Measurements from ENCODE around the gene MTMR1.
A peak's percentile ranks its signal among the peaks of the same experiment; 100 is the strongest.

Gene MTMR1

DNA sequence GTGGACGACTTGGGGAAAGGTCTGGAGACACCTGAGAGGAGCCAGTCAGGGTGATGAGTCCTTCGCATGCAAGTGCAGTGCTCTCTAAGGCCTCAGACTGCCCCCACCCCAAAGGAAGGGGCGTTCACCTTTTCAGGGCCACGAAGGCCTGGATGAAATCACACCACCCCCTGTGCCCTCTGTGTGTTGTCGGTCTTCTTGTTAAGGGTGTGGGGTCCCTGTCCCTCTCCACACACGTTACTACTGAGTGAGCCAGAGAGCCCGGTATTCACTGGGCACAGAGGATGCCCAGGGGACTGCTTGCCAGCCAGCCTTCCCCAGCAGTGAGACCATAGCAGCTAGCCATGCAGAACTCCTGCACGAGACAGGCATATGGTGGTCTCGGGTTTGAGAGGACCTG, 72.0 kb downstream of the MTMR1 start:
- DNase-seq, result no peak

GRCh38 chrX:150765782-150766350, 72.7 kb downstream of the MTMR1 start:
- DNase-seq, result no peak

DNA sequence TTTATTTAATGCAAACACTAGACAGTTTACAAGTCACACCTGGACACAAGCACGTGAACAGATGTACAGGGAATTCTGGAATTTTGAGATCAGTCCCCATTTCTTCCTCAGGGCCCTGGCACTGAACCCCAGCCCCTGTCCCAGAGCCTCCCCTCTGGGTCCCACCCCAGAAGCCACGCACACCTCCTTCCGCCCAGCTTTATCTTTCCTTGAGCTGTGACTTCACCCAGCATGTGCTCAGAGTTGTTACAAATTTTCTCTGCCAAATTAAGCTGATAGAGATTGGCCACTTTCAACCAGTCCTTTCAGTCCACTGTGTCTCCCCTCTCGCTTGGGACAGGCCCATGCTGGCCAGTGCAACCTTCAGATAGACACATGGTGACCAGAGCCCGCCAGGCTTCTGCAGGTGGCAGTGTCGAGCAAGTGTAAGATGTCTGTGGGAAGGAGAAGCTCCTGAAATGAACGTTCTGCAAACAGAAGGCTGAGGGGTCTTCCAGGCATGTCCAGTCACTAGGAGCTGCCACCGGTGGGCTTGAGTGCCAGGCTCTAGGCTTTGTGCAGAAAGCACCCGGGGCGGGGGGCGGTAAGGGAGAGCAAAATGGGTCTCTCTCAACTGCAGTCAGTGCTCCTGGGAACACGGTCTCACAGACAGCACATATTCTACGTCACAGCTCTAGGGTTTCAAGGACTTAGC, 73.3 kb downstream of the MTMR1 start:
- no peak for DNase-seq

DNA sequence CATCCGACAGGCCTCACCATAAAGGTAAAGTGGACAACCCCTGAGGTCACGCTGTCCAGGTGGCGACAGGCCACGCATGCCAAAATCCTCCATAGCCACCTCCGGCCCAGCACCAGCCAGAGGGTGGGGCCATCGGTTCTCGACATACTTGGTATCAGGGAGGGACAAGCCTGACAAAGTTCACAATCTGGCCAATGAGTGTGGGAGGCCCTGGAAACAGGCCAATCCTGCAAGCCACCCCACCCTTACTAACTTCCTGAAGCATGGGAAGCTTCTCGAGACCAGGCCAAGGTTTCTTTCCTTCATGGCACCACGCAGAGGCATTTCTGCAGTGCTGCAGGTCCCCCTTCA, 73.8 kb downstream of the MTMR1 start:
- DNase-seq, result no peak

DNA sequence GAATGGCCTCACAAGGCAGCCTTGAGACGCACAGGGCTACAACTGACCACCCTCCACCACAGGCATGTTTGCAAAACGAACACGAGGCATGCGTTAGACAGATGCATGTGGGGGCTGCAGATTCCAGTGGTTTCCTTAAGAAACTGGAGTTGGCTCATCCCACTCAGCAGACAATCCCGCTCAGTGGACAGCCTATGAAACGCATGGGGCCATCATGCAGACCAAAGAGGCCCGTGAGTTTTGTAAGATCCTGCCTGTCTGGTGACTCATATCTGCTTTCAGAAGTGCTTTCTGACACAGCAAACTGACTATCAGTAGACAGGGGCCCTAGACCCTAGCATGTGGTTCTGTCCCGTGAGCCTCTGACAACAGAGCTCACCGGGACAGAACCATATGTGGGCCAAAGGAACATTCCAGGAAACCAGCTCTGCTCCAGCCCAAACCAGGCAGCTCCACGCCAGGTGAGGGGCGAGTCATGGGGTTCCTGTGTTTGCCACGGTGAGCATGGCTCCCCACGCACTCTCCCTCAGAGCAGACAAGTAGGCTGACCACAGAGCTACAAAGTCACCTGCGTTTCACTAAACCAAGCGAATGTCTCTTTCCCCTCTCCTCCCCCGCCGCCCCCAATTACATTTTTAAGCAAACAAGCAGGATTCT, 74.4 kb downstream of the MTMR1 start:
- DNase-seq, result no peak

- DNase-seq, result no peak
Observed at GRCh38 chrX:150768132-150768485, 74.9 kb downstream of the MTMR1 start.

GRCh38 chrX:150768580-150769190, 75.5 kb downstream of the MTMR1 start:
- DNase-seq, result no peak

GRCh38 chrX:150769408-150769807, 76.2 kb downstream of the MTMR1 start:
- DNase-seq, result no peak

GRCh38 chrX:150770623-150771022, 77.4 kb downstream of the MTMR1 start:
- DNase-seq, result no peak

DNA sequence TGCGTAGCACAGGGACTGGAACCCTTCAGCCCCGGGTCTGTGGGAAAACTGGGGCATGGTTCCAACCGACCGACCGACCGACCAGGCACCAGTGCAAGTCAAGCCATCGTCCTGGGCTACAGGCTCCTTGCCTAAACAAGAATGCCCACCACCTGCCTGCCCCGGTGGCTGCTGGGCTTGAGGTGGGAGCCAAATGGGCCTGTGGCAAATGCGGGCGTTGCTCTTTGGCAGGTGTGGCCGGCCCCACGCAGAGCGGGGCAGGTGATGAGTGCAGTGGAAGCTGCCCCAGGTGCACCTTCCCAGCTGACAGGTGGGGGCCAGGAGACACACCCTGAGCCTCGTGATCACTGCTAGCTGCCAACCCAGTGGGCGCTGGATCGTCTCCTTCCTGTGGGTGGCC, 77.9 kb downstream of the MTMR1 start:
- no peak for DNase-seq

DNA sequence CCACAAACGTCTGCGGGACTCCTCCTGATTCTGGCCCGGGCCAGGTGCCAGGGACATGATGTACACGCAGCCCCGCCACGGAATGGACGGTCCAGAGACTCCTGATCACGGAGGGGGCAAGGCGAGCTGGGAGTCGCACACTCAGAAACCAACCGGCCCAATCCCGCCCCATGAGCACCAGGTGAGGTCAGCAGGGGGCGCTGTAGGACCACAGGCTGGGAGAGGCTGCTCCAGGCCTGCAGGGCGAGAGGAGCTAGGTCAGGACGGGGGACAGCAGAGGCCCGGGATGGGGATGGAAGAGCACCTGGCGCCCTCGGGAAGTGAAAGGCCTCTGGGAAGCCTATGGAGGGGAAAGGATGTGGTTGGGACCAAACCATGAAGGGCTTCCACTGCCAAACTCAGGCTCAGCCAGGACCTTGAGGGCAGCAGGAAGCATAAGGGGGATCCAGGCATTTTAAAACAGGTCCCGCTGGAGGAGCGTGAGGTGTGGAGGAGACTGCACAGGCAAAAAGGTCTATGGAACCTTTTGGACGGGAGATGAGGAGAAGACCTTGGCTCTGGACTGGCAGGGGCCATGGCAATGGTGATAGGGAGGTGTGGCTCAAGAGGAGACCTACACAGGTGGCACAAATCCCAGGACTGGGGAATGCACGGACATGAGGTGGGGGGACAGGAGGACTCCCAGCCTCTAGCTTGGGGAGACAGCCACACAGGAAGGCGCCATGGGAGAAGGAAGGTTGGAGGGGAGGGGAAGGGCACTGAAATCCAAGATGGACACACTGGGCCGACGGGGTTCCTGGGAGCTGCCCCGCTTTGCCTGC, 79.2 kb downstream of the MTMR1 start:
- peak; percentile 67 for DNase-seq

DNA sequence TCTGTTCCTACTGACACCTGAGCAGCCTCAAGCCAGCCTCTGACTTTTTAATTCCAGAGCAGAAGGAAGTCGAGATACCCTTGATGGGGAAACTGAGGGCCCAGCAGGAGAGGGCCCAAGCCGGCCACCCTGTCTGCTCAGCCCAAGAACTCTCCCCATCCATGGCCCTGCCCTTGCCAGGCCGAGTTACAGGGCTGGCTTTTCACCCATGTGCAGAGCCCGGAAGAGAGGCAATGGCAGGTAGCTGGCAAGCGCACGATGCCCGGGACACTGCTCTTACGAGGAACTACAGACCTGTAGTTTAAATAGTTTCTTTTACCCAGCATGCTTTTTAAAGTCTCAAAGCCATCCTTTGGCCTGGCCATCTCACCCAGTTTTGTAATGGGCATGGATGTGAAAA, 79.9 kb downstream of the MTMR1 start:
- no peak for DNase-seq

DNA sequence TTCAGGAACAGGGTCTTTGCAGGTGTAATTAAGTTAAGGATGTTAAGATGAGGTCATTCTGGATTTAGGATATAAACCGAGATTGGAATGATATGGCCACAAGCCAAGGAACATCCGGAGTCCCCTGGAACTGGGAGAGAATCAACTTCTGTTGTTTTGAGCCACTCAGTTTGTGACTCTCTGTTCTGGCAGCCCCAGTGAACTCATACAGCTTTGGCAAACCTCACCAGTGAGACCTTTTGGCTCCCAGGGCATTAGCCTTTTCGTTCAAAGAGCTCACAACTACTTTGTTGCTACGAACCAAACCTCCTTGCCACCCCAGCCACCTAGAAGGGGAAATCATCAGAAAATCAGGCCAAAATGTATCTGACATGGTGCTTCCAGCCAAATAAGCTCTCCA, 80.4 kb downstream of the MTMR1 start:
- no peak for DNase-seq

DNA sequence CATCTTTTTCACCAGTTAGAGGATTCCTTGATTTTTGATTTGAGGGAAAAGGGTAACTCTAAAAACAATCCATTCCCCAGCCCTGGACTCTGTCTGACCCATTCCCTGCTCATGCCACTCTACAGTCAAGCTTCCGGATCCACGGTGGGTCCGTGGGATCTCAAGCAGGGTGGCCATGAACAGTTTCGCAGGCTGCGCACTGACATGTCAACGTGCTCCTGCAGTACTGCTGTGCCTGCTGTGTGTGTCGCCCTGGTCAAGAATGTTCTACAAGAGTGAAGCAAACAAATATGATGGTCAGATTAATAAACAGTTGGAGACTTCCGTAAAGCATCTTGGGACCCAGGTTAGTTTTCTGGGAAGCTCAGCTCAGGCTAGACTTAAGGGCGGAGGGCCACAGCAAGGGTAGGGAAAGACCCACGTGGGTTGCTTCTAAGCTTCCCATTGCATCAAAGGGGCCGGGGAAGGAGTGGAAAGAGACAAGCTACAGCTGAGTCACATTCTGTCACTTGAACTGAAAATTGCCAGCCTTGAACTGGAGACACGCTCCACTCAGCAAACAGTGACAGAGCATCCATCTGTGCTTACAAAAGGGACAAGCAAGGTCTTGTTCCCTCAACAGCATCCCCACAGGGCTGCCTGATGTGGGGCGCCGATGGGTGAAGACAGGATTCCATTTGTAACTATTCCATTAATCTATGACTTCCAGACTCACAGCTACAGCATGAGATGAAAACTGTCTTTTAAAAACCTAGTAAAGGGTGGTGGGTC, 81.8 kb downstream of the MTMR1 start:
- DNase-seq, result no peak

GRCh38 chrX:150775569-150776350, 82.6 kb downstream of the MTMR1 start:
- DNase-seq, result no peak

GRCh38 chrX:150777328-150777992, 84.3 kb downstream of the MTMR1 start:
- DNase-seq, result no peak

- no peak for DNase-seq
Observed at GRCh38 chrX:150779385-150779784, 86.2 kb downstream of the MTMR1 start.

GRCh38 chrX:150781677-150782076, 88.5 kb downstream of the MTMR1 start:
- DNase-seq, result no peak

- DNase-seq, result no peak
Observed at GRCh38 chrX:150790021-150790420, 96.8 kb downstream of the MTMR1 start.

DNA sequence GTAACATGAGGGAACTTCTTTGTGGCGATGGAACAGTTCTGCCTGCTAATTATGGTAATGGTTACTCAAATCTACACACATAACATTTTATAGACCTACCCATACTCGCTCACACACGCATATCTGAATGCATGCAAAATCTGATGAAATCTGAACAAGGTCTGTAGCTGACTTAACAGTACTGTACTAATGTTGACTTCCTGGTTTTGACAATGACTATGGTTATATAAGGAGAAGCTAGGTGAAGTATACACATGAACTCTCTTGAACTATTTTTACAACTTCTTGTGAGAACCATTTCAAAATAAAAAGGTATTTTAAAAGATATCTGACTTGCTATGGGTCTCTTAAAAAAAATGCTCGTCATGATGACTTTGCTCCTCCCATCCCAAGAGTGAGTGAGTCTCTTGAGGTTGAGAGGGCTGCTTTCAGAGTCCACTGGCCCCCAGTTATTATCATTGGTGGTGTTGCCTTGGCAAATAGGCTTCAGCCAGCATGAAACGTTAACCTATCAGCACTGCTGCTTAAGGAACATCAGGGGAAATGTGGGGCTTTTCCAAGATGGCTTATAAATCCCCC, 99.8 kb downstream of the MTMR1 start:
- no peak for DNase-seq

DNA sequence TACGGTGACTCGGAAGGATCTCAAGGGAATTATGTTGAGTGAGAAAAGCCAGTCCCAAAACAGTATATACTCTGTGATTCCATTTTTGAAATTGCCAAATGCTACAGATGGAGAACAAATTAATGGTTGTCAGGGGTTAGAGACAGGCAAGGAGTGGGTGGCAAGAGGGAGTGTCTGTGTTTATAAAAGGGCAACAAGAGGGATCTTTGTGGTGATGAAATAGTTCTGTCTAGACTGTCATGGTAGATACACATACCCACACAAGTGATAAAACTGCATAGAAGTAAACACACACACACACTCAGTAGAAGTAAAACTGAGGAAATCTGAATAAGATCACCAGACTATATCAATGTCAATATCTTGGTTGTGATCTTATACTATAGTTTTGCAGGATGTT, 112.5 kb downstream of the MTMR1 start:
- DNase-seq, result no peak
